HG02870 (cell line): Measurements from ENCODE around the gene TIPARP.
A peak's percentile ranks its signal among the peaks of the same experiment; 100 is the strongest.

Experiments used
- ATAC-seq: cut with Tn5 transposase; IDR thresholded peaks from one replicate; pipeline ENCODE4 v1.9.1; 2021; ENCODE audit warnings: mild to moderate bottlenecking, moderate library complexity; ENCODE audit not compliant: unreplicated experiment

Gene TIPARP

GRCh38 chr3:156675830-156676767 lies 1.7 kb downstream of the TIPARP start:
- no peak for ATAC-seq

- ATAC-seq, result no peak
These were observed 2.5 kb downstream of the TIPARP start for GRCh38 chr3:156676768-156677479.

GRCh38 chr3:156677536-156677935 lies 3.1 kb downstream of the TIPARP start:
- ATAC-seq, result no peak

GRCh38 chr3:156678197-156678596 lies 3.8 kb downstream of the TIPARP start:
- no peak for ATAC-seq

GRCh38 chr3:156680243-156680914 lies 6.0 kb downstream of the TIPARP start:
- no peak for ATAC-seq

- peak; percentile 70 for ATAC-seq
These were observed 6.6 kb downstream of the TIPARP start for GRCh38 chr3:156681002-156681401.

GRCh38 chr3:156682501-156682900 lies 8.1 kb downstream of the TIPARP start:
- no peak for ATAC-seq

- ATAC-seq, result no peak
These were observed 8.6 kb downstream of the TIPARP start for GRCh38 chr3:156682963-156683362.

- peak; percentile 32 for ATAC-seq
These were observed 10.8 kb downstream of the TIPARP start for GRCh38 chr3:156685198-156685597.

GRCh38 chr3:156685752-156686151 lies 11.4 kb downstream of the TIPARP start:
- peak; percentile 33 for ATAC-seq

- no peak for ATAC-seq
These were observed 12.6 kb downstream of the TIPARP start for GRCh38 chr3:156687023-156687422.

- ATAC-seq, result no peak
These were observed 14.5 kb downstream of the TIPARP start for GRCh38 chr3:156688632-156689452.

- no peak for ATAC-seq
These were observed 15.2 kb downstream of the TIPARP start for GRCh38 chr3:156689608-156690007.

- no peak for ATAC-seq
These were observed 17.5 kb downstream of the TIPARP start for GRCh38 chr3:156691920-156692319.

- ATAC-seq, result no peak
These were observed 18.8 kb downstream of the TIPARP start for GRCh38 chr3:156693166-156693565.

- ATAC-seq, result no peak
These were observed 20.1 kb downstream of the TIPARP start for GRCh38 chr3:156694536-156694935.

- ATAC-seq, result no peak
These were observed 28.0 kb downstream of the TIPARP start for GRCh38 chr3:156702367-156702766.

GRCh38 chr3:156704370-156705036 lies 30.1 kb downstream of the TIPARP start:
- ATAC-seq, result no peak

- peak; percentile 79 for ATAC-seq
These were observed 31.6 kb downstream of the TIPARP start for GRCh38 chr3:156705761-156706616.
